T-helper 9 cell (primary cell): ENCODE measurements around the gene KRI1.
"Not testable (repeated sequence)": the region's sequence is repeated elsewhere in the genome, so short reads cannot be mapped to it uniquely, and the experiment has no call there.

Source experiments
- DNase-seq: peaks from one replicate; pipeline ENCODE4 v3.0.0-alpha.2; 2020

KRI1 gene

GRCh38 chr19:10574462-10574861, 8.7 kb upstream of the KRI1 start:
- DNase-seq, result no peak

GRCh38 chr19:10573793-10574192, 8.0 kb upstream of the KRI1 start:
- DNase-seq, result not testable (repeated sequence)

GRCh38 chr19:10568826-10569651, 3.2 kb upstream of the KRI1 start, which contains the start of gene CDKN2D:
CDKN2D (minus strand) TSS chr19:10568979; CDS start chr19:10568653, 326 bp downstream.
- DNase-seq, result peak; percentile 99

GRCh38 chr19:10568062-10568825, 2.4 kb upstream of the KRI1 start:
- peak; percentile 49 for DNase-seq

- no peak for DNase-seq
Observed at GRCh38 chr19:10567656-10568055, 1.8 kb upstream of the KRI1 start.

GRCh38 chr19:10566658-10567410, 1.0 kb upstream of the KRI1 start:
- DNase-seq, result peak; percentile 32

- no peak for DNase-seq
Observed at GRCh38 chr19:10566408-10566657, 523 bp upstream of the KRI1 start.

- DNase-seq, result peak; percentile 39
Observed at GRCh38 chr19:10565028-10565566, 713 bp downstream of the KRI1 start.

GRCh38 chr19:10562609-10563008, 3.2 kb downstream of the KRI1 start:
- DNase-seq, result no peak

GRCh38 chr19:10560154-10560553, 5.7 kb downstream of the KRI1 start:
- DNase-seq, result no peak

- DNase-seq, result no peak
Observed at GRCh38 chr19:10557603-10558197, 8.1 kb downstream of the KRI1 start.

- no peak for DNase-seq
Observed at GRCh38 chr19:10555610-10555973, 10.2 kb downstream of the KRI1 start.

GRCh38 chr19:10554760-10555609, 10.8 kb downstream of the KRI1 start:
- DNase-seq, result no peak

GRCh38 chr19:10553943-10554381, 11.8 kb downstream of the KRI1 start:
- DNase-seq, result peak; percentile 47

- no peak for DNase-seq
Observed at GRCh38 chr19:10553087-10553667, 12.6 kb downstream of the KRI1 start.

- DNase-seq, result no peak
Observed at GRCh38 chr19:10552510-10553053, 13.2 kb downstream of the KRI1 start.

- no peak for DNase-seq
Observed at GRCh38 chr19:10551698-10552301, 14.0 kb downstream of the KRI1 start.

- DNase-seq, result not testable (repeated sequence)
Observed at GRCh38 chr19:10551006-10551405, 14.8 kb downstream of the KRI1 start.

GRCh38 chr19:10550336-10550735, 15.5 kb downstream of the KRI1 start:
- no peak for DNase-seq

- DNase-seq, result no peak
Observed at GRCh38 chr19:10549733-10550132, 16.1 kb downstream of the KRI1 start.
